ENCODE measurements around the gene HSD11B1. TPM values are rescaled to one million over a fixed set of nuclear protein-coding genes. Genes with fewer than 3 reads are reported as not detected.

HSD11B1 gene
- total RNA-seq, 4 donors from 2014 or later, result 1.5 to 5.9 (median 4.0) TPM; not detected in 1

GRCh38 chr1:209768354-209768774, 63.7 kb downstream of the HSD11B1 start:
- no peak for DNase-seq
- intact Hi-C loops (cut with DNase I), result no loop called here
- Histone ChIP-seq H3K27ac (peak overlapping the region in 3 of 4 donors; percentile 60 to 78 (median 71)), H3K36me3 (no peaks in the 10 kb centered on the region), H3K9me3 (no peaks in the 10 kb centered on the region), H3K4me3 (peak overlapping the region in 3 of 4 donors; percentile 23 to 40 (median 28)), H3K27me3 (no peaks in the 10 kb centered on the region), H3K4me1 (peaks cover 11 to 43% (median 13%) of the 10 kb centered on the region in 3 donors)
- 55 to 77% methylated on average over 9 of the region's 9 CpGs for WGBS, 2 donors
- TF ChIP-seq, protein P1, sequence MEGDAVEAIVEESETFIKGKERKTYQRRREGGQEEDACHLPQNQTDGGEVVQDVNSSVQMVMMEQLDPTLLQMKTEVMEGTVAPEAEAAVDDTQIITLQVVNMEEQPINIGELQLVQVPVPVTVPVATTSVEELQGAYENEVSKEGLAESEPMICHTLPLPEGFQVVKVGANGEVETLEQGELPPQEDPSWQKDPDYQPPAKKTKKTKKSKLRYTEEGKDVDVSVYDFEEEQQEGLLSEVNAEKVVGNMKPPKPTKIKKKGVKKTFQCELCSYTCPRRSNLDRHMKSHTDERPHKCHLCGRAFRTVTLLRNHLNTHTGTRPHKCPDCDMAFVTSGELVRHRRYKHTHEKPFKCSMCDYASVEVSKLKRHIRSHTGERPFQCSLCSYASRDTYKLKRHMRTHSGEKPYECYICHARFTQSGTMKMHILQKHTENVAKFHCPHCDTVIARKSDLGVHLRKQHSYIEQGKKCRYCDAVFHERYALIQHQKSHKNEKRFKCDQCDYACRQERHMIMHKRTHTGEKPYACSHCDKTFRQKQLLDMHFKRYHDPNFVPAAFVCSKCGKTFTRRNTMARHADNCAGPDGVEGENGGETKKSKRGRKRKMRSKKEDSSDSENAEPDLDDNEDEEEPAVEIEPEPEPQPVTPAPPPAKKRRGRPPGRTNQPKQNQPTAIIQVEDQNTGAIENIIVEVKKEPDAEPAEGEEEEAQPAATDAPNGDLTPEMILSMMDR (IDR thresholded peaks at IDR 0.05), result no peak
- peak in 1 of 4 donors; percentile 47 for TF ChIP-seq POLR2A (IDR thresholded peaks at IDR 0.05)

DNA sequence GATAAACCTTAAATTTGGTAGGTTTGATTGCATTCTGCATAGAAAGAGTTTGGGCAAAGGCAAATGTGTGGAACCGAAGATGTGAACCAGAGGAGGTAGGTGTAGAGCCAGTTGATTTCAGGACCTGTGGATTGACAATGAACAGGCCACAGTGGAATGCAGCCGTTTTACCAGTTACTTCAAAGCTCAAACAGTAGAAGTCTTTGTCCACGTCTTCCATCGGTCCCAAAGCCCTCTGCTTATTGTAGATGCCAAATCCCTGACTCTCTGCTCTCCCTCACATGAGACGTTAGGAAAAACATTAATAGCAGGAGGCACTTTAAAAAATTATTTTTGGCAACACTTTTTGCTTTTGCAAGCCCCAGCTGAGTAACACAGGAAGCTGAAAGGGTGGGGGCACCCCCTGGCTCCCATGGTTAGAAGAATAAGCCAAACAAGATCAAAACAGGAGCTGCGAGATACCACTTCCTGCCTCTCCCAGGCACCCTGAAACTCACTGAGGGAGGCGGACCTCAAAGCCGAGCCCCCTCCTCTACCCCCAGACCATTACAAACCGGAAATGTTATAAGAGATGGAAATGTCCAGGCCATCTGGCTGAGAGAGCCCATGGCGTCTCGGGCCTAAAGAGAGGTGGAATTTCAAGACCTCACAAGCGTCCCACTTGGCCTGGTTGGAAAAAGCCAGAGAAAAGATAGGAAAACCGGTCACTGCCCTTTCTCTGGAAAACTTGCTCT, 64.7 kb downstream of the HSD11B1 start:
- intact Hi-C loops (cut with DNase I), result no loop called here
- Histone ChIP-seq H3K27me3 (no peaks in the 10 kb centered on the region), H3K4me3 (peak overlapping the region in 3 of 4 donors; percentile 23 to 40 (median 28)), H3K36me3 (no peaks in the 10 kb centered on the region), H3K4me1 (peaks cover 11 to 43% (median 13%) of the 10 kb centered on the region in 3 donors), H3K27ac (peak overlapping the region; percentile 20 to 78 (median 66)), H3K9me3 (no peaks in the 10 kb centered on the region)
- peak; percentile 24 for DNase-seq
- WGBS, 2 donors, result 14 to 24% methylated on average over 12 to 13 of the region's 13 CpGs
- TF ChIP-seq, protein P1 (IDR thresholded peaks at IDR 0.05), result no peak
- TF ChIP-seq POLR2A (IDR thresholded peaks at IDR 0.05), result no peak

DNA sequence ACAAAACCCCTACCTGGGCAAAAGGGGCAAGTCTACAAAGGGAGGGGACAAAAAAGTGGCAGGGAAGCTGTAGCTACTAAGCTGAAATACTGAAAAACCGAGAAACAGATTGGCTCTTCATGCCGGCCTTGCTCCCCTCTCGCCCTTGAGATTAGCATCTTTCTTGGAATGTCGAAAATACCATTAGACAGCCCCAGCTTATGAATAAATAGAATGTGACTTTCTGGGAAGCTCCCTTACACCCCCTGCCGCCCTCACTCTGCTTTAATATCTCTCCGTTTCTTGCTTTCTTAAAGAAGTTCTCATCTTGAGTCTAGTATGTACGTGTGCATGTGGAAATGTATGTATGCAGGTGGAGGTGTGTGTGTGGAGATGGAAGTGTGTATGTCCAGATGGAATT, 65.3 kb downstream of the HSD11B1 start:
- 64 to 71% methylated on average over 6 to 7 of the region's 7 CpGs for WGBS, 2 donors
- H3K4me1 ChIP-seq, result peaks cover 11 to 43% (median 13%) of the 10 kb centered on the region in 3 donors
- TF ChIP-seq, protein P1 (IDR thresholded peaks at IDR 0.05), result no peak
- TF ChIP-seq POLR2A (IDR thresholded peaks at IDR 0.05), result no peak

DNA sequence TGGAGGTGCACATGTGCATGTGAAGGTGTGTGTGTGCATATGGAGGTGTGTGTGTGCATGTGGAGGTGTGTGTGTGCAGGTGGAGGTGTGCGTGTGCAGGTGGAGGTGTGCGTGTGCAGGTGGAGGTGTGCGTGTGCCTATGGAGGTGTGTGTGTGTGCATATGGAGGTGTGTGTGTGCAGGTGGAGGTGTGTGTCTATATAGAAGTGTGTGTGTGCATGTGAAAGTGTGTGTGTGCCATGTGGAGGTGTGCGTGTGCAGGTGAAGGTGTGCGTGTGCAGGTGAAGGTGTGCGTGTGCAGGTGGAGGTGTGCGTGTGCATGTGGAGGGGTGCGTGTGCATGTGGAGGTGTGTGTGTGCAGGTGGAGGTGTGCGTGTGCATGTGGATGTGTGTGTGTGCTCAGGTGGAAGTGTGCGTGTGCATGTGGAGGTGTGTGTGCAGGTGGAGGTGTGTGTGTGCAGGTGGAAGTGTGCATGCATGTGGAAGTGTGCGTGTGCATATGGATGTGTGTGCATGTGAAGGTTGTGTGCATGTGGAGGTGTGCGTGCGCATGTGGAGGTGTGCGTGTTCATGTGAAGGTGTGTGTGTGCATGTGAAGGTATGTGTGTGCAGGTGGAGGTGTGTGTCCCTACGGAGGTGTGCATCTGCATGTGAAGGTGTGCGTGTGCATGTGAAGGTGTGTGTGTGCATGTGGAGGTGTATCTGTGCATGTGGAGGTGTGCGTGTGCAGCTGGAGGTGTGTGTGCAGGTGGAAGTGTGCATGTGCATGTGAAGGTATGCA, 66.2 kb downstream of the HSD11B1 start:
- peak overlapping the region in 2 of 4 donors; percentile 23 to 40 for H3K4me3 ChIP-seq
- H3K27me3 ChIP-seq, result no peaks in the 10 kb centered on the region
- H3K27ac ChIP-seq, result no peak overlapping the region
- peaks cover 11 to 43% (median 13%) of the 10 kb centered on the region in 3 donors for H3K4me1 ChIP-seq
- no peaks in the 10 kb centered on the region for H3K36me3 ChIP-seq
- intact Hi-C loops (cut with DNase I), result no loop called here
- DNase-seq, result no peak
- TF ChIP-seq, protein P1 (IDR thresholded peaks at IDR 0.05), result no peak
- no peak for TF ChIP-seq POLR2A (IDR thresholded peaks at IDR 0.05)
- H3K9me3 ChIP-seq, result no peaks in the 10 kb centered on the region
- 95 to 97% methylated on average over 17 of the region's 17 CpGs for WGBS, 2 donors

More for the DNA sequence above, 65.3 kb downstream of the HSD11B1 start:
- peak overlapping the region in 3 of 4 donors; percentile 23 to 40 (median 28) for H3K4me3 ChIP-seq
- no peaks in the 10 kb centered on the region for H3K36me3 ChIP-seq
- H3K27ac ChIP-seq, result peak overlapping the region; percentile 20 to 78 (median 66)
- intact Hi-C loops (cut with DNase I), result no loop called here
- no peaks in the 10 kb centered on the region for H3K9me3 ChIP-seq
- no peaks in the 10 kb centered on the region for H3K27me3 ChIP-seq
- DNase-seq, result no peak

DNA sequence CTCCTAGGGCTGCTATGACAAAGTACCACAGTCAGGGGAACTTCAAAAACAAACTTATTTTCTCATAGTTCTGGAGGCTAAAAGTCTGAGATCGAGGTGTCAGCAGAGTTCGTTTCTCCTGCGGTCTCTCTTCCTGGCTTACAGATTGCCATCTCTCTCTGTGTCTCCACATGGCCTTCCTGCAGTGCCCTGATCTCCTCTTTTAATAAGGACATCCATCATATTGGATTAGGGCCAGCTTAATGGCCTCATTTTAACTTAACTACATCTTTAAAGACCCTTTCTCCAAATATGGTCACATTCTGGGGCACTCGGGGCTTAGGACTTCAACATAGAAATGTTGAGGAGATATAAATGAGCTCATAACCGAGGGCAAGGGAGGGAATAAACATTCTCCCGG, 67.5 kb downstream of the HSD11B1 start:
- intact Hi-C loops (cut with DNase I), result no loop called here
- H3K27ac ChIP-seq, result no peak overlapping the region
- TF ChIP-seq, protein P1 (IDR thresholded peaks at IDR 0.05), result no peak
- no peak for TF ChIP-seq POLR2A (IDR thresholded peaks at IDR 0.05)
- no peak overlapping the region for H3K4me3 ChIP-seq
- H3K36me3 ChIP-seq, result no peaks in the 10 kb centered on the region
- WGBS, 2 donors, result 41 to 59% methylated on average over 6 of the region's 6 CpGs
- no peaks in the 10 kb centered on the region for H3K9me3 ChIP-seq
- no peak for DNase-seq
- no peaks in the 10 kb centered on the region for H3K27me3 ChIP-seq
- peaks cover 11 to 43% (median 13%) of the 10 kb centered on the region in 3 donors for H3K4me1 ChIP-seq
